ENCODE data around the gene EXTL2.
"Not testable (repeated sequence)": the region's sequence is repeated elsewhere in the genome, so short reads cannot be mapped to it uniquely, and the experiment has no call there.

EXTL2 gene, protein sequence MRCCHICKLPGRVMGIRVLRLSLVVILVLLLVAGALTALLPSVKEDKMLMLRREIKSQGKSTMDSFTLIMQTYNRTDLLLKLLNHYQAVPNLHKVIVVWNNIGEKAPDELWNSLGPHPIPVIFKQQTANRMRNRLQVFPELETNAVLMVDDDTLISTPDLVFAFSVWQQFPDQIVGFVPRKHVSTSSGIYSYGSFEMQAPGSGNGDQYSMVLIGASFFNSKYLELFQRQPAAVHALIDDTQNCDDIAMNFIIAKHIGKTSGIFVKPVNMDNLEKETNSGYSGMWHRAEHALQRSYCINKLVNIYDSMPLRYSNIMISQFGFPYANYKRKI

GRCh38 chr1:100894603-100895539 is at the start of gene EXTL2:
EXTL2 (minus strand) TSS chr1:100894842; CDS start chr1:100888757, 6,085 bp downstream.
- peak; percentile 59 for DNase-seq

GRCh38 chr1:100943533-100943932 is 48.9 kb upstream of the EXTL2 start:
- no peak for DNase-seq

- DNase-seq, result no peak
Observed at GRCh38 chr1:100942304-100943046, 47.8 kb upstream of the EXTL2 start.

DNA sequence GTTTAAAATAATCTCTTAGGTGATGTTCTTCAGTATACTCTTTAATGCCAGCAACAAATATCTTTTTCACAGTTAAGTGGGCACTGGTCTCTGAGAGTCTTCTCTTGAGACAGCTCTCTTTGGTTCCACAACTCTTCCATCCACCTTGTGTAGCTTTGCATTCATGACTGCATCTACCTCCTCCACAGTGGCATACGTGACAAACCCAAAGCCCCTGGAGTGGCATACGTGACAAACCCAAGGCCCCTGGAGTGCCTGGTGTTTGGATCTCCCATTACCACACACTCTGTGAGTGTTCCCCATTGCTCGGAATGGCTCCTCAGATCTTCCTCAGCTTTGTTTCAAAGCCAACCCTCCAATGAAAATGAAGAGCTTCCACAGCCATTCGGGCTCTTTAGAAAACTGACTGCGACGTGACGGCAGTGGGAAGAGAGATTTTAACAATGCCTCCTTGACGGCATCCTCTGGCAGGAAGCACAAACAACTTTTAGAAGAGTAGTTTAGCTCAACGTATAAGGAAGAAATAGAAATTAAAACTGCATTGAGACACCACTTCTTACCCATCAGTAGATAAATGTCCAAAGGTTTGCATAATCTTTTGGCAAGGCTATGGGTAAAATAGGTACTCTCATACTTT is 47.1 kb upstream of the EXTL2 start:
- DNase-seq, result no peak

- no peak for DNase-seq
Observed at GRCh38 chr1:100941098-100941527, 46.5 kb upstream of the EXTL2 start.

DNA sequence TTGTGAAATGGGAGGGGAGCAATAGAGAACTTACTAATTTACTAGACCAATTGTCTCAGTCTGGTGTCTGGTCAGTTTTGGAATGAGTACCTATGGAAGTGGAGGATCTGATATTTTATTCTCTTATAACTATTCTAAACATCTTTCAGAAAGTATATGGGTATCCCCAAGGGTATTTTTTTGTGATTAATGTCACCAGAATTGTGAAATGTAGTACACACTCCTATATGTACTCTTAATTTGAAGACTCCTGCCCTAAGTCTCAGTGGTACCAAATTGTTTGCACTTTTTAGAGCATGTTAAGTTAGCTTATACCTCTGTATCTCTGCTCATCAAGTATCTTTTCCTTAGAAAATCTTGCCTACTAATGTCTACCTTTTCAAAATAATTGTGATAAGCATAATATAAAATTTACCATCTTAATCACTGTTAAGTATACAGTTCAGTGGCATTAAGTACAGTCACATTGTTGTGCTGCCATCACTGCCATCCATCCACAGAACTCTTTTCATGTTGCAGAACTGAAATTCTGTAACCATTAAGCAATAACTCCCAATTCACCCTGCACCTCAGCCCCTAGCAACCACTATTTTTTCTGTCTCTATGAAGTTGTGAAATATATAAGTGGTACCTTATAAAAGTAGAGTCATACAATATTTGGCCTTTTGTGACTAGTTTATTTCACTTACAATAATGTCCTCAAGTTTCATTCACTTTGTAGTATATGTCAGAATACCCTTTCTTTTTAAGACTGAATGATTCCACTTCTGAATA is 41.7 kb upstream of the EXTL2 start:
- DNase-seq, result no peak

- not testable (repeated sequence) for DNase-seq
Observed at GRCh38 chr1:100933555-100933954, 38.9 kb upstream of the EXTL2 start.

DNA sequence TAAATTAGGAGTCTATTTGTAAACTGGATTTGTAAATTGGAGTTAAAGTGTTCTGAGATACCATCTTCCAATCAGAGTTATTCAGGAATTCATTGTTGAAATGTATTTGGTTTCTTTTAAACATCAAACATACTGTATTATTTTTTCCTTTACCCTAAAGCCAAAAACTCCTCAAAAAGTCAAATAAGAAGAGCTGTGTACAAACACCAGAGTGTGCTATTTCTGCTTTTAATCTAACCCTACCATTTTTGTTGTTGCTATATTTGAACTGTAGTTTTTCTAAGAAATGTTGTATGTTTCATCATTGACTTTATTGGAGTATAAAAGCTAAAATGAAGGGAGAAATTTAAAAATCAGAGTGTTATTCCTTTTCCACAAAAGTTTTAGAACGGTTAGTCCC is 37.1 kb upstream of the EXTL2 start:
- DNase-seq, result no peak

GRCh38 chr1:100930494-100930893 is 35.9 kb upstream of the EXTL2 start:
- no peak for DNase-seq

DNA sequence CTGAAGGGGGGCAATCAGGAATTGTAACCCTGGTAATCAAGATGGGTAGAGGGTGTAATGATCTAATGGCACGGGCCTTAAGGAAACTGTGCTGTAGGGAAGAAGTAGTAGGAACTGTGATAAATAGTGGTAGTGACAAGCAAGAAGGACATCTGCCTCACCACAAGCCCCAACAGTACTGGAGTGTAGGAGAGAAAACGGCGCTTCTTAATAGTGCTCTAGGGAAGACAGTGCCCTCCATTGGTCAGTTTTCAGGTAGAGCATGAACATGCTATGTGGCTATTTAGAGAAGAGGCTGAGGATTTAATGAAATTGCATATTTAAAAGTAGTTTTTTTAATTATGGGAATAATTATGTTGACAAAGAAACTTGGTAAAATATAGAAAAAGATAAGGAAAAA is 33.5 kb upstream of the EXTL2 start:
- DNase-seq, result no peak

GRCh38 chr1:100927276-100927675 is 32.6 kb upstream of the EXTL2 start:
- DNase-seq, result peak in 1 of 2 experiments; percentile 44

DNA sequence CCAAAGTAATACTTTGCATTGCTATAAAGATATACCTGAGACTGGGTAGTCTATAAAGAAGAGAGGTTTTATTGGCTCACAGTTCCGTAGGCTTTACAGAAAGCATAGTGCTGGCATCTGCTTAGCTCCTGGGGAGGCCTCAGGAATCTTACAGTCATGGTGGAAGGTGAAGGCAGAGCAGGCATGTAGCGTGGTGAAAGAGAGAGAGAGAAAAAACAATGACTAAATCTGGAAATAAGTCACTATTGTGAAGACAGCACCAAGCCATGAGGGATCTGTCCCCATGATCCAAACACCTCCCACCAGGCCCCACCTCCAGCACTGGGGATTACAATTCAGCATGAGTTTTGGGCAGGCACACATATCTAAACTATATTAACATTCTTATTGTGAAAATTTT is 31.6 kb upstream of the EXTL2 start:
- DNase-seq, result no peak

- no peak for DNase-seq
Observed at GRCh38 chr1:100924991-100925390, 30.3 kb upstream of the EXTL2 start.

GRCh38 chr1:100924212-100924611 is 29.6 kb upstream of the EXTL2 start:
- peak; percentile 19 to 46 for DNase-seq

DNA sequence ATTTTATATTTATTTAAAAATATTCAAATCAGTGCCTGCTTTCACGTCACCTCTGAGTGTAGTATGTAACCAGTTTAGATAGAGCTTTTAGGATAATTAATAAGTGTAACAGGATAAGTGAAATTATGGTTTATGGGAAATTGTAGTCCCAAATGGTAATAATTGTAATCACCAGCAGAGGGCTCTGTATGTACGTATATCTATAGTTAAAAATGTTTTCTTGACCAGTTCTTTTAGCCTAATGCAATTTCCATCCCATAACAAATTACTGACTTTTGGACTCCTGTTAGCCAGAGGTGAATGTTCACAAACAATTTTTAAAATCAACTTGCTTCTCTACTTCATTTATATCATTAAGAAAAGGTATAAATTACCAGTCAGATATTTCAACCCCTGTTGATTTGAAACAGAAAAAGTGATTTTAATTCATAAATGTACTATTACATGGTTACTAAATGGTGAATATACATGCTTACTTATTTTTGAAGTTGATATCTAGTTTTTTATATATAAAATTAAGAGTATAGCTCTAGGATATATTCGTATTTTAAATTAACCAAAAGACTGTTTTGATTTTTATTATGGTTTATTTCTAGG is 26.6 kb upstream of the EXTL2 start:
- no peak for DNase-seq

DNA sequence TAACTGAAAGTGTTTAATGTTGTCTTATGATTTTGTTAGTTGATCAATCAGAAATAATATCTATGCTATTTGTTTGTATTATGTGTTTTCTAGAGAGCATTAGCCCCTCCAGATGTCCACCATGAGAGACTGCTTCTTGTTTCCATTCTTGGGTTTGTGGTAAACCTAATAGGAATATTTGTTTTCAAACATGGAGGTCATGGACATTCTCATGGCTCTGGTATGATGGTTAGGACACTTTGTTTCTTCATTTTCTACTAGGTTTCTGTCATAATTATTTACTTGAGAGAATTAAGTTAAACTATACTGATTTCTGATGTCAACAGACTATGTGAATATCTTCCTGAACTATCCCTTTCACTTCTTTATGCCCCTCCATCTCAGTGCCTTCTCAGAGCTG is 17.4 kb upstream of the EXTL2 start:
- no peak for DNase-seq

DNA sequence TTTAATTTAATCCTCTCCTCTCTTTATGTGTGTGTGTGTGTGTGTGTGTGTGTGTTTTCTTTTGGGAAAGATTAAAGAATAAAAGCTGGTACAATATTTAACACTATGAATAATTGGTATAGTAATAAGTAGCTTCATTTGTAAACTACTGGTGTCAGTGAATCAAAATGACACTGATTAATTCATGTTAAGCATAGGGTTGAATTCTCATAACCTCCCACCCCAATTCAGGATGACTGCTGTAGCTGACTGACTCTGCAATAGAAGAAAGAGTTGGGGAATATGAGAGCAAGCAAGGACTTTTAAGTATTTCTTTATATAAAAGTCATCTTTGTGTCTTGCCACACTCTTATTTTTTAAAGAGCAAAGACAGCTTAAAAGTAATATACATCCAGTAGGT is 14.4 kb upstream of the EXTL2 start:
- DNase-seq, result no peak

DNA sequence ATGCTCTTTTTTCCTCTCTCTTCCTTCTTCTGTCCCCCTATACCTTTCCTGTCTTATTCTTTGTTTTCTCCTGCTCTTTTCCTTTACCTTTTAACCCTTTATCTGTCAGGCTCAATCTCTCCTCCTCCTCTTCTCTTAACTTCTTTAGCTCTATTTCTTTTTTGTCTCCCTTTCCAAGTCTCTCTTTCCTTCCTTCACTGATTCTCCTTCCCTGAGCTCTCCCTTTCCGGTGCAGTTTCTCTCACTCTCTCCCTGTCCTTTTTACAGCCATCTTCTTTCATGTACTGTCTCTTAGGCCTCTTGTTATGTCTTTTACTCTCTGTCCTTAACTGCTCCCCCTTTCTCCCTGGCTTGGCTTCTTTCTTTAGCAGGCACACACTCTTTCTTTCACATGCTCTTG is 13.2 kb upstream of the EXTL2 start:
- DNase-seq, result no peak

GRCh38 chr1:100905181-100905580 is 10.5 kb upstream of the EXTL2 start:
- no peak for DNase-seq

- DNase-seq, result no peak
Observed at GRCh38 chr1:100904528-100904927, 9.9 kb upstream of the EXTL2 start.

DNA sequence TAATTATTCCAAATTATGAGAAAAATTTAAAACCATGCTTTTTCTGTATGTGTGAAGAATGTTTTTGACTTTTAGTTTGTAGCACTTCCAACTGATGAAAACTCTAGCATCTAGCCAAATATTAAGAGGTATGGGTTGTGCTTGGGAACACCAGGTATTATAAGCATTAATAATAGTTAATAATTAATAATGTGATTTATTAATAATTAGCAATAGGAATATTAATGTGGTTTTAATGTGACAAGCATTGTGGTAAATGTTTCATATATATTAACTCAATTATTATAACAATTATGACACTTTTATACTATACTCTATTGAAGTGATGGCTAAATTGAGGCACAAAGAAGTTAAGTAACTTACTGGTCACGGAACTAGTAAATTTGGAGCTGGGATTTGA is 9.1 kb upstream of the EXTL2 start:
- DNase-seq, result no peak

- DNase-seq, result no peak
Observed at GRCh38 chr1:100902365-100902764, 7.7 kb upstream of the EXTL2 start.
